Measurements from ENCODE around the gene ELMO3.

The ELMO3 gene

GRCh38 chr16:67199011-67199807 is at the start of gene ELMO3:
TSS of gene ELMO3 (plus strand) at chr16:67199131. CDS start at chr16:67199327, 196 bp downstream.
- no peak for DNase-seq (ENCODE audit: low read depth in 2 of 2)

- DNase-seq (ENCODE audit: low read depth in 2 of 2): no peak
Measured at GRCh38 chr16:67149276-67150046, 49.5 kb upstream of the ELMO3 start.

- DNase-seq (ENCODE audit: low read depth in 2 of 2): peak; percentile 34 to 66
Measured at GRCh38 chr16:67150047-67150832, 48.7 kb upstream of the ELMO3 start.

GRCh38 chr16:67150833-67151396 is 48.0 kb upstream of the ELMO3 start, which contains the start of gene B3GNT9:
TSS of gene B3GNT9 (minus strand) at chr16:67150998. CDS start at chr16:67150485, 513 bp downstream.
- DNase-seq (ENCODE audit: low read depth in 2 of 2): no peak

GRCh38 chr16:67151431-67152097 is 47.4 kb upstream of the ELMO3 start:
- no peak for DNase-seq (ENCODE audit: low read depth in 2 of 2)

- no peak for DNase-seq (ENCODE audit: low read depth in 2 of 2)
Measured at GRCh38 chr16:67154578-67155294, 44.2 kb upstream of the ELMO3 start.

GRCh38 chr16:67155295-67156142 is 43.4 kb upstream of the ELMO3 start:
- peak; percentile 43 to 67 for DNase-seq (ENCODE audit: low read depth in 2 of 2)

GRCh38 chr16:67156143-67156844 is 42.6 kb upstream of the ELMO3 start:
- DNase-seq (ENCODE audit: low read depth in 2 of 2): no peak

- no peak for DNase-seq (ENCODE audit: low read depth in 2 of 2)
Measured at GRCh38 chr16:67157106-67157748, 41.7 kb upstream of the ELMO3 start.

- DNase-seq (ENCODE audit: low read depth in 2 of 2): no peak
Measured at GRCh38 chr16:67157892-67158635, 40.9 kb upstream of the ELMO3 start.

GRCh38 chr16:67158637-67159600 is 40.0 kb upstream of the ELMO3 start:
- peak; percentile 74 for DNase-seq (ENCODE audit: low read depth in 2 of 2)

- no peak for DNase-seq (ENCODE audit: low read depth in 2 of 2)
Measured at GRCh38 chr16:67161595-67162058, 37.3 kb upstream of the ELMO3 start.

GRCh38 chr16:67162506-67163163 is 36.3 kb upstream of the ELMO3 start:
- DNase-seq (ENCODE audit: low read depth in 2 of 2): no peak

- DNase-seq (ENCODE audit: low read depth in 2 of 2): peak in 1 of 2 donors; percentile 15
Measured at GRCh38 chr16:67163164-67163998, 35.5 kb upstream of the ELMO3 start.

All from stimulated activated CD8-positive, alpha-beta memory T cell treated with anti-CD3 and anti-CD28 coated beads, Interleukin-7, amount 100 ng/mL, for 4 hours (primary cell).